GM19193 (cell line): Measurements from ENCODE around the gene ARNT2.

Source experiments
- POLR2A ChIP-seq: IDR thresholded peaks from 4 replicates; pipeline ENCODE4 v1.6.1; 2011; ENCODE audit not compliant: insufficient read depth, insufficient read length; ENCODE audit errors: extremely low read depth

The ARNT2 gene

DNA sequence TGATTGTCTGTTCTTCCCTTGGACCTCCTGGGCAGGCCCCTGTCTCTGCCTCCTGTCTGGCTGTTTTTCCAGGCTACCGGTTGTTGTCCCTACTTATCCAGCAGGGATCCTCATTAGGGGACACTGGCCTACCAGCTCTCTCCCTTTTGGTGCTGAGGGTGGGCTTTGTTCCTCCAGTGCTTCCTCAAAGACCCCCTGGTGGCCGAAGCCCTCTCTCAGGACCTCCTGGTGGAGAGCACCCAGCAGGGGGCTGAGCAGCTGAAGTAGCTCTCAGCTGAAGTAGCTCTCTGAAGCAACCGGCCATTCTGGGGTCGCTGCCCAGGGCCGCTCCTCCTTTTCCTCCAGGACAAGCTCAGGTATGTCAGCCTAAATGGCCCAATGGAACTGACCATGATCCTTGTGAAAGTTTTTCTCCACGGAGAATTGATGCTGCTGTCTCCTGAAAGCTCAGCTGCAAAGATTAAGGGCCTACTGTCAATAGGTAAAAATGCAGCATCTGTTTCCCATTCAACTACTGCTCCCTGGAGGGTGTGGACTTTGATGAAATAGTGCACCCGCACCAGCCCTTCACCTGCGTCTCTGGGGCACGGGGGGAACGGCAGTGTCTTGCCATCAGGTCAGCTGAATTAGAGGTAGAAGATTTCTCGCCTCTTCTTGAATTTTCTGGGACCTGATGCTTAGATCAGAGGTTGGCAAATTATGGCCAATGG lies 27.6 kb downstream of the ARNT2 start:
- TF ChIP-seq POLR2A = no peak

- no peak for TF ChIP-seq POLR2A
Observed at GRCh38 chr15:80432345-80432702, 28.1 kb downstream of the ARNT2 start.

DNA sequence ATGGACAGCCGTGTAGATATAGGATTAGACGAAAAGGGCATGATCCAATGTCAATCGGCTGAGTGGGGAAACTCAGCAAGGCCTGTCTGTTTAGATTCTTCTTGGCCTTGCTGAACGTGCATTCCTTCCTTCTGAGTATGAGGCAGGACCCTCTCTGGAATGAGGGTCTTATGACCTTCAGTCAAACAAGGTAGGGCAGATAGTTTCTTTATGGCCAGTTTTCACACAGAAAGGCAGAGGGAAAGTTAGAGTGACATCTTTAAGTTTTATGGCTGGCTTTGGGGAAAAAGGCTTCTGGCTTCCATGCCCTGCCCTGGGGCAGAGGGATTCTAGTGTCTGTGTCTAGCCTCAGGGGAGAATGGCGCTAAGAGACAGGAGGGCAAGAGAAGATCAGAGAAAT lies 29.7 kb downstream of the ARNT2 start:
- TF ChIP-seq POLR2A = no peak

DNA sequence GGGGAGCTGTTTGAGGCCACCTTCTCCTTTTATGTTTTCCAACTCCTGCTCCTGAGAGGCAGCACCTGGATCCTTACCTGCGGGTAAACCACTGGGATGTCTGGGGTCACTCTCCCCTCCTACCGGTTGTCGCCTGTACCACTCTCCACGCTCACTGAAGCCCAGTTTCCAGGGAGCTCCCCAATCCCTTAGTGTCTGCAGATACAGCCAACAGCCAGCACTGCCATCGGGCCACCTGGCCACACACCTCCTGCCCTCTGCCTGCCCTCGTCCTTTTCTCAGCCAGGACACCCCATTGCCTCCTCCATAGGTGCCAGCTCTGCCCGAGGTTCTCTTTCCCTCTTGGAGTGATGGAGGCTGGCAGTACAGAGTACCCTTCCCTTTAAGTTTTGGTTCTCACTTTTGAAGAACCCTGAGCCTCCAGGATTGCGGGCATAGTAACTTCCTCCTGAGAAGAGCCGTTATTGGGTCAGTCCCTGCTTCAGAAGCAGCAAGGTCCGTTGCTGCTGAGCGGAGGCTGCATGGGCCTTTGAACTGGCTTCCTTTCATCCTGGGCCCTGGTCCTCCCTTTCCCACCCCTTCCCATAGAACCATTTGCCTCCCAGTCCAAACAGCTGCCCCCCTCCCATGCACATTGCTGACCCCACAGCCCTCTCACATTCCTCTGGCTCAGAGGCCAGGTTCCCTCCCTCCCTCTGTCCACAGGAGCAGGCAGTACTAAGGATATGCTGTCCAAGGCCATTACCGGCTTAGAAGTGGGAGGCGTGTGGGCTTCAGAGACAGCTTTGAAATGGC lies 30.9 kb downstream of the ARNT2 start:
- no peak for TF ChIP-seq POLR2A

DNA sequence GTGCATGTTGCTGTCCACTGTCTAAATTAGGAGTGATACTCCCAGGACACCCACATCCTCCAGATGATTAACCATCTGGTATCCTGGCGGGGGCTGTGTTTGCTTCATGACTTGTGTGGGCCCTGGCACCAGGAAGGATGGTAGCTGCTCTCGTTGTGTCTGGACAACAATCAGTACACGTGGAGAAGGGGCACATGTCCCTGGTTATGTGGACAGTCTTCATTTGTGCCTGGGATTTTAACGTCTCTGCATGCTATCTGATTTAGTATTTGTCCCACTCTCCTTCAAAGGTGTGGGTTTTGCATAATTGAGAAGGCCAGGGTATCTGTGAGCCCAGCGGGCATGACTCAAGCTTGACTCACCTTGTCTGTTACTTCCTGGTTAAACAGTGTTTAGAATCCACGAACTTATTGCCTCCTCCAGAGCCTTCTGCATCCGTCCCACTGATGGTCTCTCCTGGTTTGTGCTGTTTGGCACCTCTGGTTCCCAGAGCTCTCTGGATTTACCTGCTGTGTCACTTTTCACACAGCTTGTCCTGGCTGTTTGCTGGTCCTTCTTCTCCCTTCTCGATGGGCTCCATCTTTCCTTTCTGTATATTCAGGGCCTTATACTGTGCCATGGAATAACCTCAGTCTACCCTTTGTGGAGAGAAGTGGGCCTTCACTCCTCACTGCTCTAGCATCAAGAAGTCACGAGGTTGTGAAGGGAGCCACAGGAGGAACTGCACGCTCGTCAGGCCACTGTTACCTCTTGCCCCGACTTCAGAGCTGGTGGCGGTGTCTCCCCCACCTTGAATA lies 32.5 kb downstream of the ARNT2 start:
- TF ChIP-seq POLR2A = no peak

GRCh38 chr15:80437334-80437891 lies 33.2 kb downstream of the ARNT2 start:
- TF ChIP-seq POLR2A = no peak

DNA sequence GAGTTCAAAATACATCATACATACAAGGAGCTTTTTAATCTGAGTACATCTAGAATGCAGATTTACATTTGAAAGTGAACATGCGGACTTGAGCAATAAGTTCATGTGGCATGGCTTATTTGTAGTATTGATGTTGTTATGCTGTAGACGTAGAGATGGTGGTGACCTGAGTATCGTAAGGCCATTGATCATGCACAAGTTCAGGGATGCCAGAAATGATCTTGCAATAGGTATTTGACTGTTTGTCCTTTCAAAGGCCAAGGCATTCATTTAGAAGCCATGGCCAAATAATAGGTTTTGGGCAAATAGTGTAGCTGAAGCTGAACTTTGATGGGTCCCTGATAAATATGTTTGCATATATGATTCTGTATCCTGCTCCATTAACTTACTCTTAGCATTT lies 35.0 kb downstream of the ARNT2 start:
- TF ChIP-seq POLR2A = no peak

- no peak for TF ChIP-seq POLR2A
Observed at GRCh38 chr15:80440024-80440423, 35.8 kb downstream of the ARNT2 start.

DNA sequence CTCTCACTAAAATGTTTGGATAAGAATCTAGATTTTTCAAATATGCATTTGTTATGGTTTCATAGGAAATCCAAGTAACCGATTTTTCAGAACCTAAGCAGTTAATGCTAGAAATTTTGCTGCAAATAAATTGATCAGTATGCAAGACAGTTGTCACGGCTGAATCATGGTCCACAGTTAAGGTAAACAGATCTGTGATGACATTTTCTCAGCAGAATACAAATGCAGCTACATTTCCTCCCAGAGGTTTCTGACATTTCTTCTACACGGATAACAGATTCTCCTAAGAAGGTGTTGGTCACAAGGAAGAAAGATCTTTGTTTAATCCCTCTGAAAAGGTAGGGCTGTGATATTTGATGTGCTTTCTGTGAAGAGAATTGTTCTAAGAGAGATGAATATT lies 36.9 kb downstream of the ARNT2 start:
- TF ChIP-seq POLR2A = no peak

- no peak for TF ChIP-seq POLR2A
Observed at GRCh38 chr15:80441714-80442113, 37.5 kb downstream of the ARNT2 start.

- TF ChIP-seq POLR2A = no peak
Observed at GRCh38 chr15:80442728-80443403, 38.7 kb downstream of the ARNT2 start.

- no peak for TF ChIP-seq POLR2A
Observed at GRCh38 chr15:80444680-80445251, 40.6 kb downstream of the ARNT2 start.

GRCh38 chr15:80445300-80446041 lies 41.3 kb downstream of the ARNT2 start:
- TF ChIP-seq POLR2A = no peak

DNA sequence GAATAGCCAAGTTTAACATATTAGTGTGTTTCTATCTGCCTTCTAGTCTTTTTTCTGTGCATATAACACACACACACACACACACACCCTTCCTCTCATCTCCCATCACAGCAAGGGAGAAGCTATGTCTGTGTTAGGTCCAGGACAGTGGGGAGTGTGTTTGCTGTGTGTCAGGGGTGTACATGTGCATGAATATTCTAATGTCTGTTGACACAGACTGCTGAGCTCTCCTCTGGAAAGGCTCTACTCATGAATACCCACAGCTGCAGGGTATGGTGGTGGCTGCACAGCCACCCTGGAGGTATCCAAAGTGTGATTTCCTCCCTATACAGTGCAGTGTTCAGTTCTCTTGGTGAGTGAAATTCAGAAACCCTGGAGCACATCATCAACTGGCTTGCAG lies 42.9 kb downstream of the ARNT2 start:
- no peak for TF ChIP-seq POLR2A
